Raji (cell line): Measurements from ENCODE around the gene NRCAM.

Source experiments
- POLR2A ChIP-seq: IDR thresholded peaks from 2 replicates; pipeline ENCODE4 v1.6.1; 2011; ENCODE audit warnings: low read depth, low read length, control low read depth; ENCODE audit not compliant: insufficient read depth

Gene NRCAM

GRCh38 chr7:108384716-108385483 is 71.3 kb downstream of the NRCAM start:
- no peak for TF ChIP-seq POLR2A

- no peak for TF ChIP-seq POLR2A
These were observed 73.3 kb downstream of the NRCAM start for GRCh38 chr7:108382932-108383331.

GRCh38 chr7:108380517-108380916 is 75.7 kb downstream of the NRCAM start:
- no peak for TF ChIP-seq POLR2A

GRCh38 chr7:108376206-108376605 is 80.0 kb downstream of the NRCAM start:
- TF ChIP-seq POLR2A, result no peak

GRCh38 chr7:108375668-108376067 is 80.6 kb downstream of the NRCAM start:
- TF ChIP-seq POLR2A, result no peak

GRCh38 chr7:108374899-108375298 is 81.3 kb downstream of the NRCAM start:
- no peak for TF ChIP-seq POLR2A

GRCh38 chr7:108372618-108373017 is 83.6 kb downstream of the NRCAM start:
- no peak for TF ChIP-seq POLR2A

GRCh38 chr7:108370616-108371015 is 85.6 kb downstream of the NRCAM start:
- TF ChIP-seq POLR2A, result no peak

- no peak for TF ChIP-seq POLR2A
These were observed 87.8 kb downstream of the NRCAM start for GRCh38 chr7:108368466-108368865.

GRCh38 chr7:108367946-108368345 is 88.3 kb downstream of the NRCAM start:
- no peak for TF ChIP-seq POLR2A

GRCh38 chr7:108367314-108367713 is 88.9 kb downstream of the NRCAM start:
- no peak for TF ChIP-seq POLR2A

GRCh38 chr7:108363659-108364058 is 92.6 kb downstream of the NRCAM start:
- TF ChIP-seq POLR2A, result no peak

GRCh38 chr7:108360058-108360800 is 96.0 kb downstream of the NRCAM start:
- TF ChIP-seq POLR2A, result no peak

GRCh38 chr7:108358553-108358952 is 97.7 kb downstream of the NRCAM start:
- TF ChIP-seq POLR2A, result no peak

- TF ChIP-seq POLR2A, result no peak
These were observed 104.5 kb downstream of the NRCAM start for GRCh38 chr7:108351729-108352131.

- no peak for TF ChIP-seq POLR2A
These were observed 107.3 kb downstream of the NRCAM start for GRCh38 chr7:108348913-108349312.

GRCh38 chr7:108347616-108348015 is 108.6 kb downstream of the NRCAM start:
- TF ChIP-seq POLR2A, result no peak

- TF ChIP-seq POLR2A, result no peak
These were observed 110.4 kb downstream of the NRCAM start for GRCh38 chr7:108345710-108346336.
